HAP-1 (cell line): ENCODE data around the gene PTPN5.

Experiments used
- DNase-seq, 2 experiments: peaks; one replicate each; pipeline ENCODE4 v3.0.0-alpha.2; 2016 to 2020; ENCODE audit warnings: low spot score in 2 of 2
- H3K27me3 ChIP-seq: fragments of 250-450 bp; sonication (Bioruptor Pico); 2 replicates; pipeline ENCODE4 v1.5.1; 2020; ENCODE audit warnings: low read depth, mild to moderate bottlenecking, moderate library complexity
- H3K36me3 ChIP-seq: fragments of 250-450 bp; sonication (Bioruptor Pico); replicated peaks from 2 replicates; pipeline ENCODE4 v1.5.1; 2020; ENCODE audit warnings: mild to moderate bottlenecking
- H3K4me1 ChIP-seq: fragments of 250-450 bp; sonication (Bioruptor Pico); 2 replicates; pipeline ENCODE4 v1.5.1; 2020; ENCODE audit warnings: mild to moderate bottlenecking
- H3K4me3 ChIP-seq: fragments of 250-450 bp; sonication (Bioruptor Pico); 2 replicates; pipeline ENCODE4 v1.5.1; 2020; ENCODE audit warnings: mild to moderate bottlenecking, moderate library complexity
- H3K9me3 ChIP-seq: fragments of 250-450 bp; sonication (Bioruptor Pico); 2 replicates; pipeline ENCODE4 v1.5.1; 2020; ENCODE audit warnings: mild to moderate bottlenecking, moderate library complexity
- in situ Hi-C: fragments of 300-500 bp; cut with MboI; formaldehyde crosslinking; loops from 3 replicates; pipeline ENCODE4 v1.14.3; 2020; ENCODE audit warnings: low sequenced_read_pairs, inconsistent platforms, mixed read lengths

The PTPN5 gene

DNA sequence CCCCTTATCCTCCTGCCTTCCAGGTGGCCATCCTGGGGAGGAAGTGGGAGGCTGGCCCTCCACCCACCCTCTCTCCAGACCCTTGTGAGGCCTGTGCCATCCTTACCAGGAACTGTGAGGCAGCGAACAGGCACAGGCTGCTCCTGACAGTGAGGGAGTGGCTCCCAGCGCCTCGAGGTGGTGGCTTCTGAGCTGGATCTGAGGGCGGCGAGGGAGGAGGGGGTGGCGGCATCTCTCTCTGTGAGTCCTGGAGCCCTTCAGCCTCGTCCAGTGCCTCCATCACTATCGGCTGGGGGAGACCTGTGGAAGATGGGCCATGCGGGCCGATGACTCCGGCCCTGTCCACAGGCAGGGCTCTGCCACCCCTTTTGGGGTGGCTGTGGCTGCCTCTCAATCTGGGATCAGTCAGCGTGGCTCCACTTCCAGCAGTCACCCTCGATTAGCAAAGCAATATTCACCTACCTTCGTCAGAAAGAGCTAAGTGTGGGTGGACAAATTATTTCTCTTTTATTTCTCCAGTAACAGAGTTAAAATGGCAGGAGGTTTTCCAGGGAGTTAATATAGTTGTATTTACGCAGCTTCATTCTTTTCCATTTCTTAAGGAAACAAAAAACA lies 47.6 kb downstream of the PTPN5 start:
- Histone ChIP-seq H3K9me3 (no peaks in the 10 kb centered on the region), H3K4me3 (no peak overlapping the region), H3K27me3 (no peaks in the 10 kb centered on the region), H3K36me3 (no peaks in the 10 kb centered on the region), H3K4me1 (no peaks in the 10 kb centered on the region)
- DNase-seq, result no peak
- in situ Hi-C loops, result loop anchor here (25.0 kb wide), 1 partner anchor 207 kb away; the partner anchor contains the start of gene TSG101

GRCh38 chr11:18743365-18743764 lies 48.2 kb downstream of the PTPN5 start:
- in situ Hi-C loops, result loop anchor here (25.0 kb wide), 1 partner anchor 206 kb away; the partner anchor contains the start of gene TSG101
- no peaks in the 10 kb centered on the region for H3K4me1 ChIP-seq
- H3K4me3 ChIP-seq, result no peak overlapping the region
- H3K9me3 ChIP-seq, result no peaks in the 10 kb centered on the region
- no peak for DNase-seq
- no peaks in the 10 kb centered on the region for H3K36me3 ChIP-seq
- no peaks in the 10 kb centered on the region for H3K27me3 ChIP-seq

- no peaks in the 10 kb centered on the region for H3K4me1 ChIP-seq
- no peaks in the 10 kb centered on the region for H3K36me3 ChIP-seq
- in situ Hi-C loops, result loop anchor here (25.0 kb wide), 1 partner anchor 204 kb away; the partner anchor contains the start of gene TSG101
- H3K27me3 ChIP-seq, result no peaks in the 10 kb centered on the region
- no peak for DNase-seq
- H3K9me3 ChIP-seq, result no peaks in the 10 kb centered on the region
- H3K4me3 ChIP-seq, result no peak overlapping the region
Measured at GRCh38 chr11:18741783-18742182, 49.8 kb downstream of the PTPN5 start.

GRCh38 chr11:18739685-18740084 lies 51.9 kb downstream of the PTPN5 start:
- Histone ChIP-seq H3K4me1 (no peaks in the 10 kb centered on the region), H3K27me3 (no peaks in the 10 kb centered on the region), H3K36me3 (no peaks in the 10 kb centered on the region), H3K4me3 (no peak overlapping the region), H3K9me3 (no peaks in the 10 kb centered on the region)
- no peak for DNase-seq
- in situ Hi-C loops, result loop anchor here (25.0 kb wide), 1 partner anchor 202 kb away; the partner anchor contains the start of gene TSG101

DNA sequence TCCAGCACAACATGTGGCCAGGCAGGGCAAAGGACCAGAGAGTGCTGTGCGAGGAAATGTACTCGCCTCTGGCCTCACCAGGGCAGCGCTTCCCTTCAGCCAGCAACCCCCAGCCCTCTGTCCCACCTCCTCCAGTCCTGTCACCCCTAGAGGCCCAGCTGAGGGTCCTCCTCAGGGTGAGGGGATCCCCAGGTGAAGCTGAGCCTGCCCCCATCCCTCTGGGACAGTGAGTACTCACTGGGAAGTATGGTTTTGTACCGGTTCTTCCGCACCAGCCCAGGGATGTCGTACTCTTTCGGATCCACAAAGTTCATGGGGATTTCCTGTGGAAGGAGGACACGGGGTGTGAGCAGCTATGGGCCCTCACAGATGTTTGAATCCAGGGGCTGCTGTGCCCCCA lies 54.0 kb downstream of the PTPN5 start:
- H3K9me3 ChIP-seq, result no peaks in the 10 kb centered on the region
- no peaks in the 10 kb centered on the region for H3K4me1 ChIP-seq
- in situ Hi-C loops, result loop anchor here (25.0 kb wide), 1 partner anchor 200 kb away; the partner anchor contains the start of gene TSG101
- no peaks in the 10 kb centered on the region for H3K36me3 ChIP-seq
- no peak overlapping the region for H3K4me3 ChIP-seq
- no peak for DNase-seq
- H3K27me3 ChIP-seq, result no peaks in the 10 kb centered on the region

DNA sequence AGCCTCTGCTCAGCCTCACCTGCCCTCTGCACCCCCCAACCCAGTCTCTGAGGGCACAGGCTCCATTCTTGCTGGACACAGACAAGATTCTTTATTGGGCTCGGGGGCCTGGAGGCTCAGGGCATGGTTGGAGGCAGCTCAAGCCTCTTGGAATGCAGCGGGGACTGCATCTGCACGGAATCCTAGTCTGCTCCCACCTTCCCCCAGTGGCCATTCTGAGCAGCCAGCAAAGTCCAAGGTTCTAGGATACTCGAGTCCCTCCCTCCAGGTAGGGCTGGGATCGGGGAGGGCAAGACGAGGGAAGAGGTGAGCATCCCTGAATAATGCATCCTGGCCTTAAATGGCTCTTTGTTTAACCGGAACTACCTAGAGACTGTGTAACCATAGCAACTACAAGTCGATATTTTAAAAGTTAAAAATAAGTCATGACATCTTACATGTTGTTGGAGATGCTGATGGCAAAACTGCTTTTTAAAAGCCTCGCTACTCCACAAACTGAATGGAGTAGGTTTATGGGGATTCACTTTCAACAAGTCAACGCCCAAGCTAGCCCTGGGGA lies 54.9 kb downstream of the PTPN5 start:
- Histone ChIP-seq H3K9me3 (no peaks in the 10 kb centered on the region), H3K36me3 (no peaks in the 10 kb centered on the region), H3K4me3 (no peak overlapping the region), H3K27me3 (no peaks in the 10 kb centered on the region), H3K4me1 (no peaks in the 10 kb centered on the region)
- in situ Hi-C loops, result loop anchor here (25.0 kb wide), 1 partner anchor 199 kb away; the partner anchor contains the start of gene TSG101
- no peak for DNase-seq

DNA sequence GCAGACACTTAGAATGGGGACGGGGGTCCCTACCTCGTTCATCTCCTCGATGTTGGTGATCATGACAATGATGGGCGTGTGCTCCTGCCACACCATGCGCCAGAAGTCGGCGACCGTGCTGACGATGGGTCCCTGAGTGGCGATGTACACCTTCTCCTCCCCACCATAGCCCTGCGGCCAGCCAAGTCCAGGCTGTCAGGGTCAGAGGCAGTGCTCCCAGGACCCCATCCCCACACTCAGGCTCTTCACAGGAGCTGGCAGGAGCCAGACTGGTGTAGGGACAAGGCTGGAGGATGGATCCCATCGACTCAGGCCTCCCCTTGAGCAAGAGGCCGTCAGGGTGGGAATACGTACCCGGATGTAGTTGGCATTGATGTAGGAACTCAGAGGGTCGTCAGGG lies 58.4 kb downstream of the PTPN5 start:
- Histone ChIP-seq H3K36me3 (no peaks in the 10 kb centered on the region), H3K9me3 (no peaks in the 10 kb centered on the region), H3K27me3 (no peaks in the 10 kb centered on the region), H3K4me1 (no peaks in the 10 kb centered on the region), H3K4me3 (no peak overlapping the region)
- DNase-seq, result no peak
- in situ Hi-C loops, result loop anchor here (25.0 kb wide), 1 partner anchor 196 kb away; the partner anchor contains the start of gene TSG101

- in situ Hi-C loops, result loop anchor here (25.0 kb wide), 1 partner anchor 195 kb away; the partner anchor contains the start of gene TSG101
- Histone ChIP-seq H3K4me1 (no peaks in the 10 kb centered on the region), H3K27me3 (no peaks in the 10 kb centered on the region), H3K36me3 (no peaks in the 10 kb centered on the region), H3K4me3 (no peak overlapping the region), H3K9me3 (no peaks in the 10 kb centered on the region)
- peak; percentile 28 to 78 for DNase-seq
Measured at GRCh38 chr11:18731949-18732821, 59.4 kb downstream of the PTPN5 start.

DNA sequence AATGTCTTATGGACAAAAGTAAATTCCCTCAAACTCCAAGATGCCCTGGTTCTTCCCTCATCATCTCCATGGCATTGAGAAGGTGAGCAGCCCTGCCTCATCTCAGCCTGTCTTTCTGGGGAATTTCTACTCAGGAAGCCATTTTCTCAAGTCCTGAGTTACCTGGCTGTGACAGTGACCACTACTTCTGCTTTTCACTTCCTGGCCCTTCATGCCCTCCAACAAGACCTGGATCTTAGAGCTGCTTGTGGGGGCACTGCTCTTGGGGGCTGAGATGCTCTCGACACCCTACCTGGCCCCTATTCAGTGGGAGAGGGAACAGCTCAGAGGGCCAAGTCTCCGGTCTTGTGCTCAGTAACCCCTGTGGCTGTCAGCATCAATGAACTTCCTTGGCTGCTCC lies 60.2 kb downstream of the PTPN5 start:
- Histone ChIP-seq H3K27me3 (no peaks in the 10 kb centered on the region), H3K36me3 (no peaks in the 10 kb centered on the region), H3K9me3 (no peaks in the 10 kb centered on the region), H3K4me1 (no peaks in the 10 kb centered on the region), H3K4me3 (no peak overlapping the region)
- DNase-seq, result no peak
- in situ Hi-C loops, result loop anchor here (25.0 kb wide), 1 partner anchor 194 kb away; the partner anchor contains the start of gene TSG101

GRCh38 chr11:18730020-18730419 lies 61.6 kb downstream of the PTPN5 start:
- no peaks in the 10 kb centered on the region for H3K4me1 ChIP-seq
- H3K27me3 ChIP-seq, result no peaks in the 10 kb centered on the region
- no peaks in the 10 kb centered on the region for H3K36me3 ChIP-seq
- no peak for DNase-seq
- no peak overlapping the region for H3K4me3 ChIP-seq
- in situ Hi-C loops, result loop anchor here (25.0 kb wide), 1 partner anchor 193 kb away; the partner anchor contains the start of gene TSG101
- no peaks in the 10 kb centered on the region for H3K9me3 ChIP-seq

DNA sequence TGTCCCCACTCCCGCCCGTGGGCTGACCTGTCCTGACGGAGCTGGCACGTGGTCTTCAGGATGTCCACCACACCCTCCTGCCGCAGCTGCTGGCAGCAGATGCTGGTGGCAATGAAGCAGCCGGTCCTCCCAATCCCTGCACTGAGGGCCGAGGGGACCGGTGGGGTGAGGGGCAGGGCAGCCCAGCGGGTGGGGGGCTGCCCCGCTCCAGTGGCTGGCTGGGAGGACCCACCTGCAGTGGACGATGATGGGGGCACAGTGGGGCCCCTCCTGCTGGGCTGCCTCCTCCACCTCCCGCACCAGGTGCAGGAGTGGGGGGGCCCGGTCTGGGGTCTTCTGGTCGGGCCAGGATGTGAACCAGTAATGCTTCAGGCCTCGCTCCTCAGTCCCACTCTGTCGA lies 62.2 kb downstream of the PTPN5 start:
- H3K9me3 ChIP-seq, result no peaks in the 10 kb centered on the region
- H3K36me3 ChIP-seq, result no peaks in the 10 kb centered on the region
- no peaks in the 10 kb centered on the region for H3K4me1 ChIP-seq
- H3K27me3 ChIP-seq, result no peaks in the 10 kb centered on the region
- in situ Hi-C loops, result loop anchor here (25.0 kb wide), 1 partner anchor 192 kb away; the partner anchor contains the start of gene TSG101
- no peak for DNase-seq
- H3K4me3 ChIP-seq, result no peak overlapping the region

- no peaks in the 10 kb centered on the region for H3K36me3 ChIP-seq
- in situ Hi-C loops, result loop anchor here (25.0 kb wide), 1 partner anchor 191 kb away; the partner anchor contains the start of gene TSG101
- H3K4me3 ChIP-seq, result no peak overlapping the region
- H3K4me1 ChIP-seq, result no peaks in the 10 kb centered on the region
- H3K9me3 ChIP-seq, result no peaks in the 10 kb centered on the region
- DNase-seq, result no peak
- H3K27me3 ChIP-seq, result no peaks in the 10 kb centered on the region
Measured at GRCh38 chr11:18728658-18729057, 62.9 kb downstream of the PTPN5 start.

GRCh38 chr11:18727479-18728236 lies 63.9 kb downstream of the PTPN5 start:
- Histone ChIP-seq H3K9me3 (no peaks in the 10 kb centered on the region), H3K4me1 (no peaks in the 10 kb centered on the region), H3K4me3 (no peak overlapping the region), H3K27me3 (no peaks in the 10 kb centered on the region), H3K36me3 (no peaks in the 10 kb centered on the region)
- DNase-seq, result peak; percentile 22 to 75
- in situ Hi-C loops, result loop anchor here (25.0 kb wide), 1 partner anchor 190 kb away; the partner anchor contains the start of gene TSG101
